Measurements from ENCODE around the gene ANKRD52.
A peak's percentile ranks its signal among the peaks of the same experiment; 100 is the strongest.

Gene ANKRD52

DNA sequence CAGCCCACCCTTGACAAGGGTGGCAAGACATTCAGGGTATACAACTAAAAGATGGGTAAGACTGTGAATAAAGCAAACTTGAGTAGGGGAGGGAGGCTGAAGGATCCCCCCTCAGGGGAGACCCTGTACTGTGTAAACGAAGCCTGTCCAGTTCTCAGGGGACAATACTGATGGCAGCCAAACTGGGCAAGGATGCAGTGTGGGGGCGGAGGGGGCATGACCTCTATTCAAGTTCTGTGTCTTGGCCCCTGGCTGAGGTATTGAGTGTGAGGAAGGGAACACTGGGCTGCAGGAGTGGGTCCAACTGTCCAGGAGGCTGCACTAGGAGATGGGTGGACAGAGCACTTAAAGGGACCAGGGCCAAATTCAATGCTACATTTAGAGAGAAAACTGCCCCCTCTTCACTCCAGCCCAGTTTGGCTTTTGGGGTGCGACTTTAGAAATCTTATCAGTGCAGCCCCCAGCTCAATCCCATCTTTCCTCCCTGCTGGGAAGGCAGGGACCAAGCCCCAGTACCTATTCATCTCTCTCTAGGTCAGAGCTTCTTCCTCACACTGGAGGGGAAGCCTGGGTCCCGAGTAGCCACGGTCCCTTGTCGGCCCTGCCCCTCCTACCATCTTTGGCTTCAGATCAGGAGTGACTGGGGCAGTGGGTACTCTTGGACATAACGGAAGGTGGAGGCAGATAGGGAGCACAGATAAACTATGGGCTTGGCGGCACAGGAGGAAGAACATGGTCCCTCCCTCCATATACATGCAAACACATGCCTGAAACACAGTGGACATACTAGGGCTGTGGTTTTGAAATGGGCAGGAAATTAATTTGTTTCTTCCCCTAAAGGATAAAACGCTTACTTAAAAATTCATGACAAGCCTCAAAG lies 16.5 kb downstream of the ANKRD52 start:
- DNase-seq (ENCODE audit: low read depth): no peak

DNA sequence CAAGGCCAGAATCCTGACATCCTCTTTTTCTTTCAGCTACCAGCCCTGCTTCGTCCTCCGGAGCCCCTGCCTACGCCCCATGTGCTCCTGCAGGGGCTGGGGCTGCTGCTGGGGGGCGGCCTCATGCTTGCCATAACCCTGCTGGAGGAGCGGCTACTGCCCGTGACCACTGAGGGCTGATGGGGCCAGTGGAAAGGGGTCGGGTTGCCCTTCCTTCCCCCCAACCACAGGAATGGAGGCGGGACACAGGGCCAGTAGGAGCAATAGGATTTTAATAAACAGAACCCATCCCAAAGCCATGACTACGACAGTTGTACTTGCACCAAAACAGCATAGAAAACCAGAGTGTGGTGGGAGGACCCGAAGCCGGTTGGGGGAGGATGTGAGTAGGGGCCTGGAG lies 20.6 kb downstream of the ANKRD52 start:
- no peak for DNase-seq (ENCODE audit: low read depth)

DNA sequence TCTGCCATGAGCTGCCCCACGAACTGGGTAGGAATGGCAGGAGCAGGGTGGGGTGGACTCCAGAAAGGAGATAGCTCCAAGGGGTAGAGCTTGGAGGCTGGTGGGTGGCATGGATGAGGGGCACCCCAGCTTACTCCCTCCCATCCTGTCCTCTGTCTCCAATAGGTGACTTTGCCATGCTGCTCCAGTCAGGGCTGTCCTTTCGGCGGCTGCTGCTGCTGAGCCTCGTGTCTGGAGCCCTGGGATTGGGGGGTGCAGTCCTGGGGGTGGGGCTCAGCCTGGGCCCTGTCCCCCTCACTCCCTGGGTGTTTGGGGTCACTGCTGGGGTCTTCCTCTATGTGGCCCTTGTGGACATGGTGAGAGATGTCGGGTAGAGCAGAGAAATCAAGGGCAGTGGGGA lies 21.2 kb downstream of the ANKRD52 start:
- DNase-seq (ENCODE audit: low read depth): no peak

DNA sequence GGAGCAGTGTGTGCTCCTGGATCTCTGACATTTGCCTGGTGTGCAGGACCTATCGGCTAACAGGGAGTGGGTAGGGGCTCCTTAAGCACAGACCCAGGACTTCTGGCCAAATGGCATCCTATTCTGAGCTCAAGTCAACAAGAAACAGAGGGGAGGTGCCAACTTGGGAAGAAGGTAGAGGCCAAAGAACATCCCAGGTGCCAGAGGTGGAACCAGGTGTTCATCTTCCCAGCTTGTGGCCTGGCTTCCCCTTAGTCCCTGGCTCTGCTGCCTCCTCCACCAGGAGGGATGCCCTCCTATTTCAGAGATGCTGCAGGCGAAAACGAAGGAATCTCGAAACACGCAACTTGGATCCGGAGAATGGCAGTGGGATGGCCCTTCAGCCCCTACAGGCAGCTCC lies 22.1 kb downstream of the ANKRD52 start:
- DNase-seq (ENCODE audit: low read depth): no peak

DNA sequence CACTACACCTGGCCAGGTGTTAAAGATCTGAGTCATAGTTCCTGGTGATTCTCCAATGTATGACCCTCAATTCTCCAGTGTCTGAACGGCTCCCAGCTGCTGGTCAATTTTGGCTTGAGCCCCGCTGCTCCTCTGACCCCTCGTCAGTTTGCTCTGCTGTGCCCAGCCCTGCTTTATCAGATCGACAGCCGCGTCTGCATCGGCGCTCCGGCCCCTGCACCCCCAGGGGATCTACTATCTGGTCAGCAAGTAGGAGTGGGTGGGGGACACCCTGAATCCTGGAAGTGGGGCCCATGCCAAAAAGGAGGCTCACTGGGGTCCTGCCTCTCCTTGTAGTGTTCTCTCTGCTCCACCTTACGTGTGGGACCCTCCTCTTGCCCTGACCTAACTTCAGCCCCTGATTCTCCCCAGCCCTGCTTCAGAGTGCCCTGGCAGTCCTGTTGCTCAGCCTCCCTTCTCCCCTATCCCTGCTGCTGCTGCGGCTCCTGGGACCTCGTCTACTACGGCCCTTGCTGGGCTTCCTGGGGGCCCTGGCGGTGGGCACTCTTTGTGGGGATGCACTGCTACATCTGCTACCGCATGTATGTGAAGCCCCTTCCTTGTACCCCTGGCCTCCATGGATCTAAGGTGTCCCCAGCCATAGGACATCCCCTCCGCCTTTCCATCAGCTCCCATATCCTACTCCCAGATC lies 23.3 kb downstream of the ANKRD52 start:
- DNase-seq (ENCODE audit: low read depth): no peak

DNA sequence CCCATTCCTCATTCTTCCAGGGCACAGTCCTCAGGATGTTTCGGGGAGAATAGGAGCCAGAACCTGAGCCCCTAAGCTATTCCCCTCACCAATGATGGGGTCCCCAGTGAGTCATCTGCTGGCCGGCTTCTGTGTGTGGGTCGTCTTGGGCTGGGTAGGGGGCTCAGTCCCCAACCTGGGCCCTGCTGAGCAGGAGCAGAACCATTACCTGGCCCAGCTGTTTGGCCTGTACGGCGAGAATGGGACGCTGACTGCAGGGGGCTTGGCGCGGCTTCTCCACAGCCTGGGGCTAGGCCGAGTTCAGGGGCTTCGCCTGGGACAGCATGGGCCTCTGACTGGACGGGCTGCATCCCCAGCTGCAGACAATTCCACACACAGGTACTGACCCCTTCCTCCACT lies 27.0 kb downstream of the ANKRD52 start:
- no peak for DNase-seq (ENCODE audit: low read depth)

DNA sequence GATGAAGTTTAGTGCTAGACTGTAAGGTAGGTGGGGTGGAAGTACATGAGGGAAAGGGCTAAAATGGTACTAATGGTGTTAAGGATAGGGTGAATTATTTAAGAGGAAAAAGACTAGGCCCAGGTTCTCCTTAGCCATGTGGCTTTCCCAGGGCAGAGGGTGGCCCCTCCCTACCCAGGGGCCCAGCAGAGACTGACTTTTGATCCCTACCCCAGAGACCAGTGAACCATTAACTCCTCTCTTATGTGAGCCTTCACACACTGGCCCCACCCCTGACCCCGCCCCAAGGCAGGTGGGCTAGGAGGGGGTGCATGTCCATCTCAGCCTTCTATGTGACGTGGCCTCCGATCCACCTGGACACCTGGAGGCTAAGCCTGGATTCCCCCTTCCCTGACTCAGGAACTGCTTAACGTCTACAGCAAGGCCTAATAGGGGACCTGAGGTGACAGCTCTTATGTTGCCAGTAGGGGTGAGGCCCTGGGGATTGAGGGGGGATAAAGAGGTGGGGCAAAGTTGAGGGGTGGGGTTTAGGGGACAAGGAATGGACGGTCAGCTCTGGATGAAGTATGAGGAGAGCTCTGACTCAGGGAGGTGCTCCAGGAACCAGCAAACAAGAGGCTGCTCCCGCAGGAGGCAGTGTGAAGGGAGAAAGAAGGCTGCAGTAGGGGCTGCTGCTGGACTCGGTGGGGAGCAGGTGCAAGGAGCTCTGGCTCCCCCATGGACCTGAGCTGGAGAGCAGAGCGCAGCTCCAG lies 27.6 kb downstream of the ANKRD52 start:
- DNase-seq (ENCODE audit: low read depth): no peak

DNA sequence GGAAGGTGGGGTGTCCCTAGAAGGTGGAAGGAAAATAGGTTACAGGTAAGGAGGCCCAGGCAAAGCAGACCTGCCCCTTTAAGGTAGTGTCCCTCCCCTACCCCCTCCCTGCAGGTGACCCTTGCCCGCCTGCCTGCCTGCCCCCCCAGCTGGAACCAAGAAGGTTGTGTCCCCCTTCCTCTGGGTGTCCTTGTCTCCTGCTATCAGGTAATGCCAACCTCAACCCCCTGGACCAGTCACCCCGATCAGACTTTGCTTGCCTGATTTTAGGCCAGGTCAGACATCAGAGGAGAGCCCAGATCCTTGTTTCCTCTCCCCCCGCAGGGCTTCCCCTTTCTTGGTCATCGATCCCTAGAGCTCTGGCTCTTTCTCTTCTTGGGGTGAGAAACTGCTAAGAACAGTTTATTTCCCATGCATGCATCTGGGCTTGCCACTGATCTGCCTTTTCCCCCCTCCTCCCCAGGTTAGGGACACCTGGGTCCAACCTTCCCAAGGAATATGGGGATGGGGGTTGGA lies 28.2 kb downstream of the ANKRD52 start, which contains the start of gene SLC39A5:
Gene SLC39A5, plus strand, starts transcription at position 136 of the 516 bp plus-strand sequence. CDS start 1,224 bp downstream, outside the sequence.
- DNase-seq (ENCODE audit: low read depth): no peak

DNA sequence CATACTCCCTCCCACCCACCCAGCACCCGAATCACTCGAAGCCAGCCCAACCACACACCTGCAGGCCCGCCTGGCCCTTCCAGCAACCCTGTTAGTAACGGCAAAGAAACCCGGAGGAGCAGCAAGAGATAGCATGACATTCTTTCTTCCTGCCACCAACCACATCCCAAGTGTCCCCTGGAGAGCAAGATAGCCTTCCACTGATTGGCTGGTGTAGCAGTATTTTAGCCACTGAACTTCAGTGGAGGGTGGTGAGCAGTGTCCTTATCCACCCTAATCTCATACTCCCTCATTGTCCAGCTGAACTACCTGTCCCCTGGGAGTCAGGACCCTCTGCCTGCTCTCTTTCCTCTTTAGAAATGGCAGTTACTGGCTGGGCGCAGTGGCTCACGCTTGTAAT lies 29.1 kb downstream of the ANKRD52 start:
- DNase-seq (ENCODE audit: low read depth): no peak

DNA sequence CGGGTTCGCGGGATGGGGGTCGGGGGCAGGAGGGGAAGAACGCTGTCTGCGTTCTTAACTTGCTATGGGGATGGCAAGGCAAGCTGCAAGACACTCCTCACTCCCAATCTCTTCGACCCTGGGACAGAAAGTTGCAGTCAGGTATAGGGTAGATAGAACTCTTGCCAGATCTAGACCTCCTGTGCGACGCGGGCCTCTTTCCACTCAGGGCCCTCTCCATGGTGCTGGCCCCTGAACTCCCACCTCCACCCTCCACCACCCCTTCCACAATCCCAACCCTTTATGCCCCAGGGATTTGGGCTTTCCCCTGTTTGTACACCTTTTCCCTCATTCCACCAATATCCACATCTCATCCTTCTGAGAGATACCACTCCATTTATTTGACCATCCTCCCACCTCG lies 33.2 kb downstream of the ANKRD52 start:
- no peak for DNase-seq (ENCODE audit: low read depth)

DNA sequence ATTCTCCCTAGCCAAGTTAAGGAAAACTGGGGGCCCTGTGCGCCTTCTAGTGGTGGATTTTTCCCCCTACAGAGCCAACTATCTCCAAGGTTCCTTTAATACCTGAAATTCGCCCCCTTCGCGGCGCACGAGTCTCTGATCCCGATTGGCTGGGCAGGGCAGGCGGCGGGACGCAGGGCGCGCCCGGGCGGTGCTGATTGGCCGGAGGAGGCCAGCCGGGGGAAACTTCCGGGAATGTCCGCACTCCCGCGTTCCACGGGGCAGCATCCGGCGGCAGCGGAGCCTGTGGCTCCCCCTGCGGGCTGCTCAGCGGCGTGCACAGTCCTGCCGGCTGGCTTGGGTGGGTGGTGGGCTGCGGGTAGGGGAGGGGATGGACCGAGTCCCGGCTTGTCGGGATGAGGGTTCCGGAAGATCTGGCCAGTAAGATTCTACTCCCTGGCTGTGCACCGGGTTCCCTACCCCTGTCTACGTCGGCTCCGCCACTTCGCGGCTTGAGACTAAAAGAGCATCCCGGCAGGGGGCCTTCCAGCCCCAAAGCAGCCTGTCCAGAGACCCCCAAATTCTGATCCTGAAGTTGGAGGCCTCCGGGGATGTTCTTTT lies 34.0 kb downstream of the ANKRD52 start, which contains the start of gene NABP2:
Gene NABP2, plus strand, starts transcription at position 241 of the 600 bp plus-strand sequence. CDS start 515 bp downstream, outside the sequence.
- DNase-seq (ENCODE audit: low read depth): peak; percentile 92

DNA sequence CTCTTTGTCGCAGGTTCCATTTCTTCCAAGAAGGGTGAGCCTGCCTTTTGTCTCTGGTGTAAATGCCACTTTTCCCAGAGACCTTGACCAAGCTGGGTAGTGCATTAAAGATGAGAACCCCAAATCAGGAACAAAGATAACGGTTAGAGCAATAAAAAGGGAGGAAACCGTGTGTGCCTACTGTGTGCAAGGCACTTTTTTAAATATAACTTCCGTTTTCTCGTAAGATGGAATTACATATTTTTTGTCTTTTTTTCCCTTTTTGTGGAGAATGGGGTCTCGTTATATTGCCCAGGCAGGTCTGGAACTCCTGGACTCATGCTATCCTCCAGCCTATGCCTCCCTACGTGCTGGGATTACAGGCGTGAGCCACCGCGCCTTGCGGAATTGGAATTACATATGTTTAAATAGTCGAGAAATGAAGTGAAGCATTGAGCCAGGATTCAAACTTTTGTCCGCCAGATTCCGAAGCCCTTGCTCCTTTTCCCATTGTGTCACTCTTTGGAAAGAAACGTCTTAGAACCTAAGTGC lies 34.5 kb downstream of the ANKRD52 start:
- no peak for DNase-seq (ENCODE audit: low read depth)

DNA sequence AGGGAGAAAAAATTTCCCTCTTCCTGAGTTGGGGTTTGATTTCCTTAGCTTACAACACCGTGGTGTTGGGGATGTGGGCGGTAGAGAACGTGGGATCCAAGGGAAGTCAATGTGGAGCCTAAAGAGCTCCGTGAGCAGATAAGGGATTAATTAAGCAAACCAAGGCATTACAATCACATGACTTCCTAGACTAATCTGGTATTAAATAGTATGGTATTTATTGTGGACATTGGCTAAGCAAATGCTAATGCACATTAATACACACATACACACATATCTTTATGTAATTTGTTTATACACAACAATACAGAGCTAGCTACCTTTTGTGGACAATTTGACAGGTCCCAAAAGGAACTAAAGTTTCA lies 35.7 kb downstream of the ANKRD52 start:
- no peak for DNase-seq (ENCODE audit: low read depth)

DNA sequence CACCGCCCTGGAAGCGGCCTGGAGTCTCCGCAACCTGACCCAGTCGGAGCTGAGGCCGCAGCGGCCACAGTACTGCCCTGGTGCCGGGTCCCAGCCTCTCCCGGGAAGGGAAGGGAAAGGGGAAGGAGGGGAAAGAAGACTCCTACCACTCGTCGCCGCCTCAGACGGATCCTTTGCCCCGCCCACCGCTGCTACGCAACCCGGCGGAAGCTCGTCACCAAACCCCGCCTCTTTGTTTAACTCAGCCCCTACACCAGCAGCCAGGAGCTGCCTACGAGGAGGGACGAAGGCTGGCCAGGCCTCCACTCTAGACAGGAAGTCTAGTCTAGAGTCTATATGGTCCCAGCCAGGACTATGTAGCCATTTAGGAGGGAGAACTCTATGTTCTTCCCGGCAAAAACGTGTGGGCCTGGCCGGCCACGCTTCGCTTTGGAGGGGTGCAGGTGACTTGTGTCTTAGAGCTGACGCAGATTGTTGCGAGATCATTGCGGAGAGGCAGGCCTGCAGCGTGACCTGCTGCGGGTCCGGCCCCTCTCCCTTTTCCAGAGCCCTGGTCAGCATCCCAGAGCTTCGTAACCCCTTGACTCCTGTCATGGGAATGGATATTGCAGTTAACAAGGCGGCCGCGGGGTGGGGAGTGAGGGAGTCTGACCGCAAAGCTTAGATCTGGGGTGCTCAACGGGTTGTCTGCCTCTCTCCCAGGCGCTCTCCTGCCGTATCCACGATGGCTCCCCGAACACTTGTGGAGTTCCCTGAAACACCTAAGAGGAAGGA lies 36.2 kb downstream of the ANKRD52 start, which contains the start of gene RNF41:
Gene RNF41, minus strand, starts transcription at position 166 of the 774 bp plus-strand sequence. CDS start 7,875 bp downstream, outside the sequence.
- DNase-seq (ENCODE audit: low read depth): peak; percentile 84

DNA sequence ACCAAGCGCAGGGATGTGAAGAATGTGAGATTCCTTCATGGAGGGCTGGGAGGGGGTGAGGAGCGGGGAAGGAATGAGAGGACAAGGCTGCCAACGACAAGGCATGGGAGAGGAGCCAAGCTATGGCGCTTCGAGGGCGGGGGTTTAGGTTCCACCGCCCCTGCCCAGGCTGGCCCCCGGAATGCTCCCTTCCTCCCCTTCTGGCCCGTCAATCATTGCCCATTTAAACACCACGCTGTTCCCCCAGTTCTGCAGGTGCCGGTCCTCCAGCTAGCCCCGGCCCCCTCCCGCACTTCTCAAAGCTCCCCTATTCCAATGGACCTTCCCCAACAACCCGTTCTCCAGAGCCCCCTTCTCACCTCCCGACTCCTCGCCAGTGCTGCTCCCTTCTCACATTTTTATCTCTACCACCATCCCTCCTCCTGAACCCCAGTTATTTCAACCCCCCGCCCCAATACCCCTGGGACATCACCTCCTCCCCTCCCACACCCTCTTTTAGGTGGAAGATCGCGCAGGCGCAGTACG lies 36.9 kb downstream of the ANKRD52 start:
- DNase-seq (ENCODE audit: low read depth): no peak

DNA sequence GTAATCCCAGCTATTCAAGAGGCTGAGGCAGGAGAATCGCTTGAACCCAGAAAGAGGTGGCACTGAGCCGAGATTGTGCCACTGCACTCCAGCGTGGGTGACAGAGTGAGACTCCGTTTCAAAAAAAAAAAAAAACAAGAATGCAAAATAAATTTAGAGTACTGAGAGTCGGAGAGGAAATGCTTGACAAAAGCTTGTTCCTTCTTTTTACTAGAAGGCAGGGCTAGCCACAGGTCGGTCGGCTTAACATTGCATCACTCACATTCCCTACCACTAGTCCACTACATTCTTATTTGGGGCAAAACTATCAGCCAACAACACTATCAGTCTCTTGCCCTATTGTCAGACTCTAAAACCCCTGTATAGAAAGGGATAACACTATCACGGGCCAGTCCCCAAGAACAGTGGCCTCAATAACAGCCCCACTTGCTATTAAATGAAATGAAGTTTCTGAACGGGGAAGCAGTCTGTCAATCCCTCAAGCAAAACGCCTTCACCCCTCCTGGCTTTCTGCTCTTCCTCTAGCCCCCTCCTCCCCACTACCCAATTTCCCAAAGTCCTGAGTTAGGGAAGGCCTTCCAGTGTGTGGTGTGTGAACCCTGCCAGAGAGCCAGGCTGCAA lies 37.5 kb downstream of the ANKRD52 start:
- DNase-seq (ENCODE audit: low read depth): no peak

DNA sequence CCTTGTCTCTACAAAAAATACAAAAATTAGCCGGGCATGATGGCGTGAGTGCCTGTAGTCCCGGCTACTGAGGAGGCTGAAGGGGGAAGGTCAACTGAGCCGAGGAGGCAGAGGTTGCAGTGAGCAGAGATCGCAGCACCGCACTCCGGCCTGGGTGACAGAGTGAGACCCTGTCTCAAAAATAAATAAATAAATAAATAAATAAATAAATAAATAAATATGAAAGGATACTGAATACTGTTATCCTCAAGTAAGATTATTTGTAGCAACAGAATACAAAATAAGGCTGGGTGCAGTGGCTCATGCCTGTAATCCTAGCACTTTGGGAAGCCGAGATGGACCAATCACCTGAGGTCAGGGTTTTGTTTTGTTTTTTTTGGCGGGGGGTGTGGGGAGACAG lies 38.3 kb downstream of the ANKRD52 start:
- DNase-seq (ENCODE audit: low read depth): no peak

DNA sequence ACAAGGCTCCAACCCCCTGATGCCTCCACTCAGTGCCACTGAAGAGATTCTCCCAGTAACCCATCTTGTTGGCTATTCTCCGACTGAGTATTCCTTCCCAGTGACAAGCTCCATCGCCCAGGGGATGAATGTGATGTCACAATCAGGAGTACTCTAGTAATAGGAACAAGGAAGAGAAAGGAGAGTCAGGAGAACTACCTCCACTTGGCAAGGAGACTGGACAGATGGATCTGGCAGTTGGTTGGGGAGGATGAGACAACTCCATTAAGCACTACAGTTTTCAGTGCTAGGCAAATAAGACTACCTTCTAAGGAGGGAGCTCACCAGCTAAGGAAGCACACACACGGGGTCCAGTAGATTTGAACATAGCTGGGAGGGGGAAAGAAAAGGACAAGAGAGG lies 41.7 kb downstream of the ANKRD52 start:
- DNase-seq (ENCODE audit: low read depth): no peak

DNA sequence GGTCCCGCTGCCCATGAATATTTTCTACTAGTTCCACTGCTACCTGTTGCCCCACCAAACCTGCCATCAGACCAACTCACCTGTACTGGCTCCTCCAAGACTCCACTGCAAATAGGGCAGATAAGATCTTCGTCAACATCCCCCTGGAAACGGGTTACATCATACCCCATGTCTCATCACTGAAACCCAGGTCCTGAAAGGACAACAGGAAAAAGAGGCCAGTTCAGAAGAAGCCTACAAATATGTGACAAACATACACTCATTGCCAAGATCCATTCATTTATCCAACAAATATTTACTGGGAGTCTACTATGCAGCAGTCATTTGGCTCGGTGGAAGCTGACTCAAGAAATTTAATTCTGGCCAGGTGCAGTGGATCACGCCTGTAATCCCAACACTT lies 44.3 kb downstream of the ANKRD52 start:
- no peak for DNase-seq (ENCODE audit: low read depth)

DNA sequence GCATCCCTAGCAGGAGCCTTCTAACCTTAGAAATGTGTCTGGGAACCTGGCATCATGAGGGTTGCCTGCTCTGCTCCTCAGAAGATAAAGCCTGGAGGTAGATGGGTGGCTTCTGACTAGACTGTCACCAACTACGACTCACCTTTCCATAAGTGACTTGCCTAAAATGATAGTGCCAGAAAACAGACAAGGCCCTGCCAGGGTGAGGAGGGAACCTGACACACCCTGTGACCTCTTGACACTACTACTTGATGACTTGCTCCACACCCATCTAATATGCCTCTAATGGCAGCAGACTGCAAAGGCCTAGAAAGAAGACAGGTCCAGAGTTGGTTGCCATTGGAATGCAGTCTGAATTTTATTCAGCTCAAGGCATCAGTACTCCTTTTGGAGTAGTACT lies 45.8 kb downstream of the ANKRD52 start:
- DNase-seq (ENCODE audit: low read depth): no peak
